ENCODE measurements around the gene FAHD2B.
A peak's percentile ranks its signal among the peaks of the same experiment; 100 is the strongest.
"Not testable (repeated sequence)": the region's sequence is repeated elsewhere in the genome, so short reads cannot be mapped to it uniquely, and the experiment has no call there.

The FAHD2B gene

DNA sequence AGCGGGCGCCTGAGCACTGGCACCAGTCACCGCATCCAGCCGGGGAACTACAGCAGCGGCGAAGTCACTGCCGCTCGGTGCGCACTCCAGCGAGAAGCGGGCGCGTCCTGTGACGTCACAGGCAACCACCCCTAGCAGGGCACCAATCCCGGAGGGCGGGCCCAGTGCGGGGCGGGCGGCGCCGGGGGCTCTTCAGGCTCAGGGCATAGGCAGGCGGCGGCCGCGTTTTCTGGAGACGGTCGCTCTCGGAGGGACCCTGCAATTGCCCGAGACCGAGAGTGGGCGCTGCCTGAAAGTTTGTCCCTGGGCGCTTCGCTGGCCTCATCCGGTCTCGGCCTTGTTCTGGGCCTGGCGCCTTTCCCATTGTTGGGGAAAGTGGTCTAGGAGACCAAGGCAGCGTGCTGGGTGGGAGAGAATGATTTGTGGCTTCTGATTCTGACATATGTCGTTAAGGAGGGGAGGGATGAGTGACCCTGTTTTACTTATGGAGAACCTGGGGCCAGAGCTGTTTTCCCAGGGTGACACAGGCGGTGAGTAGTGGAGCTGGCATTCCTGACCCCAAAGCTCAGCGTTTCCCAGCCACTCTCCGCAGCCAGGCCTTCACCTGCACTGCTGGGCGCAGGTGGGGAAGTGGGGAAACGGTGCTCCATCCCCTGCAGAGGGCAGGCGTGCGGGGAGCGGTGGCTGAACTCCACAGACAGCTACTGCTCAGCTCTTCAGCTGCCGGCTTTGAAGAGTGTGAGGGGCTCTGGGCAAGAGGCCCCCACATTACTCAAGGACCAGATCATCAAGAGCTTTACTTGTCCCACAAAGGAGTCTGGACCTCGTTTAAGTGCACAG lies at the start of gene FAHD2B:
Gene FAHD2B (minus strand): TSS at position 111 of the 840 bp plus-strand sequence. CDS start 3,176 bp downstream, outside the sequence.
- peak; percentile 8 for DNase-seq

DNA sequence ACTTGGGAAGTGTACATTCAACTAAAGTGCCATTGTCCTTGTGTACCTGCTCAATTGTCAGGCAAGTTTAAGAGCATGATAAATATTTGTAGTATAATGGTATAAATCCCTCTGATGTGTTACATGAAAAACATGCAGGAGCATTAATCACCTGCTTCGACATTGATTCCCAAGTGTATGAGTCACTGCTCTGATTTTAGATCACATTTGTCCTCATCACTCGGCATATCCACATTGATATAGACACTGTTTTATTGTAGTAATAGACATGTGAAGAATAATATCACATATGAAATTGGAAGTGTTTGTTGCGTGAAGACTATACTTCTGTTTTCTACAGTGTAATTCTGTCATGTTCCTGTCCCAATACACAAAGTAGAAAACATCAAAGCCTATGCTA lies 49.3 kb upstream of the FAHD2B start:
- not testable (repeated sequence) for DNase-seq

DNA sequence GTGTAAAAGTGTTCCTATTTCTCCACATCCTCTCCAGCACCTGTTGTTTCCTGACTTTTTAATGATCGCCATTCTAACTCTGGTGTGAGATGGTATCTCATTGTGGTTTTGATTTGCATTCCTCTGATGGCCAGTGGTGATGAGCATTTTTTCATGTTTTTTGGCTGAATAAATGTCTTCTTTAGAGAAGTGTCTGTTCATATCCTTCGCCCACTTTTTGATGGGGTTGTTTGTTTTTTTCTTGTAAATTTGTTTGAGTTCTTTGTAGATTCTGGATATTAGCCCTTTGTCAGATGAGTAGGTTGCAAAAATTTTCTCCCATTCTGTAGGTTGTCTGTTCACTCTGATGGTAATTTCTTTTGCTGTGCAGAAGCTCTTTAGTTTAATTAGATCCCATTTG lies 34.4 kb upstream of the FAHD2B start:
- DNase-seq = not testable (repeated sequence)

DNA sequence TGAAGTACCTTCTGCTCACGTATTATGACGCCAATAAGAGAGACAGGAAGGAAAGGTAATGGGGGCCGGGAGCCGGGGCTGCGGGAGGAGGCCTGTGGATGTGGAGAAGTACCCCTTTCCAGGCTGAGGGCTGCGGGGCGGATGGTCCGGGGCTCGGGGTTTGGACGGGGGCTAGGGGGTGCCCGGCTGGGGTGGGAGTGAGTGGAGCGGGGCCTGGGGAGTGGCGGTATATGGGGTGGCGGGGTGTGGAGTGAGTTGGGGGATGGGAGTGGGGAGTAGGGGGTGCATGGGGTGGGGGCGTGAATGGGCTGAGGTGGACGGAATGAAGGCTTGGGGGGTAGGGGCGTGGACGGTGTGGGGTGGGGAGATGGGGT lies 19.2 kb upstream of the FAHD2B start:
- DNase-seq = not testable (repeated sequence)

GRCh38 chr2:97113050-97113881 lies 18.6 kb upstream of the FAHD2B start, which contains the start of gene ANKRD36:
Gene ANKRD36 (plus strand): TSS chr2:97113153. CDS start chr2:97113740, 587 bp downstream.
- not testable (repeated sequence) for DNase-seq

DNA sequence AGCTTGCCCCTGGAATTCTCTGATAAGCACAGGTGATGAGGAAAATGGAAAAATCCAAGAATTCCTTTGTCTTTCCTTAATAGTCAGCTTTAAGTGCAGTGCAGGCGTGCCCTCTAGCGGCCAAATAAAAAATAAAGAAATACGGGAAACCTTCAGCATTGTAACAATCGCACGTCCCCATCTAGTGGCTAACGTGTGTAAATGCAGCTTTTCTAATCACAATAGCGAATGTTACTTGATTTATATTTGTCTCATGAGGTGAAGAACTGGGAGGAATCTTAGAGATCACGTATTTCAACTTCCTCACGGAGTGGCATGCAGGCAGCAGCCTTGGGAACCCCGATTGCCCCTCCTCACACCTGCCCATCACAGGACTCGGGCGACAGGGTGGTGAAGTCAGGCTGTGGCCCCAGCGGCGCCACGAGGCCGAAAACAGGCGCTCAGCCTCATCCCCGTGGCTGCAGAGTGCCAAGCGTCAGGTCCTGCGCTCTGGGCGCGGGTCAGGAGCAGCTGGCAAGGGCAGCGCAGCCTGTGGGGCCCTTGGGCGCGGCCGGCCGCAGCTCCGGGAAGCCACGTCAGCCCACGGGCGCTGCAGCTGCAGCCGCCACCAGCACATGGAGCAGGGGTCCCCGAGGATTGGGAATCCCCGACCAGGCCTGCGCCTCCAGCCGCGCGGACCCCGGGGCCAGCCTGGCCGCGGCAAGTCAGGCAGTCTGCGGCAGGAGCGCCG lies 17.8 kb upstream of the FAHD2B start:
- not testable (repeated sequence) for DNase-seq

DNA sequence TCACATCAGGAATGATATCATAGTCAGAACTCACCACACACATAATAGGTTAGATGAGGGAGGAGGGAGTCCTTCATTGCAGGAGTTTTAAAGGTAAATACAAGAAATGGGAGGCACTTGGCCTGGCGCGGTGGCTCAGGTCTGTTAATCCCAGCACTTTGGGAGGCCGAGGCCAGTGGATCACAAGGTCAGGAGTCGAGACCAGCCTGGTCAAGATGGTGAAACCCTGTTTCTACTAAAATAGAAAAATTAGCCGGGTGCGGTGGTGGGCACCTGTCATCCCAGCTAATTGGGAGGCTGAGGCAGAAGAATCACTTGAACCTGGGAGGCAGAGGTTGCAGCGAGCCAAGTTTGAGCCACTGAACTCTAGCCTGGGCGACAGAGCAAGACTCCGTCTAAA lies 16.6 kb upstream of the FAHD2B start:
- DNase-seq = not testable (repeated sequence)

DNA sequence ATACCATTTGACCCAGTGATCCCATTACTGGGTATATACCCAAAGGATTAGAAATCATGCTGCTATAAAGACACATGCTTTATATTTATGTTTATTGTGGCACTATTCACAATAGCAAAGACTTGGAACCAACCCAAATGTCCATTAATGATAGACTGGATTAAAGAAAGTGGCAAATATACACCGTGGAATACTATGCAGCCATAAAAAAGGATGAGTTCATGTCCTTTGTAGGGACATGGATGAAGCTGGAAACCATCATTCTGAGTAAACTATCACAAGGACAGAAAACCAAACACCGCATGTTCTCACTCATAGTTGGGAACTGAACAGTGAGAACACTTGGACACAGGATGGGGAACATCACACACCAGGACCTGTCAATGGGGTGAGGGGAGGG lies 12.2 kb upstream of the FAHD2B start:
- DNase-seq = not testable (repeated sequence)

- DNase-seq = not testable (repeated sequence)
Observed at GRCh38 chr2:97098786-97099372, 4.2 kb upstream of the FAHD2B start.

DNA sequence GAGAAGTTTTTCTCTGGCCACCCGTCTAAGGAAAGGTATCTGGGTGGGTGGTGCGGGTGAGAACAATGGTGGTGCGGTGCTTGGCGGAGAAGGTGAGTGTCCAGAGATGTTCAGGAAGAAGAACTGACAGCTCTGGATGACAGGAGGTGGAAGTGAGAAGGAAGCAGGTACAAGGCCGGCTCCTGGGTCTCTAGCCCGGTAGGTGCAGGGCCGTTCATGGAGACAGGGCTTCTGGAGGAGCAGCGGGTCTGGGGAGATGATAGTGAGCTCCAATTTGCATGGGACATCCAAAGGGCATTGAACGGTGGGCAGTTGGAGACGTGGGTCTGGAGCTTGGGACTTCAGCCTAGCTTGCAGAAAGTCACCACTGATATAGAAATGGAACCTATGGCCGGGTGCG lies 979 bp upstream of the FAHD2B start:
- DNase-seq = no peak

- DNase-seq = not testable (repeated sequence)
Observed at GRCh38 chr2:97093983-97094771, 505 bp downstream of the FAHD2B start.

- not testable (repeated sequence) for DNase-seq
Observed at GRCh38 chr2:97092946-97093345, 1.7 kb downstream of the FAHD2B start.

GRCh38 chr2:97088706-97089105 lies 6.0 kb downstream of the FAHD2B start:
- DNase-seq = not testable (repeated sequence)

DNA sequence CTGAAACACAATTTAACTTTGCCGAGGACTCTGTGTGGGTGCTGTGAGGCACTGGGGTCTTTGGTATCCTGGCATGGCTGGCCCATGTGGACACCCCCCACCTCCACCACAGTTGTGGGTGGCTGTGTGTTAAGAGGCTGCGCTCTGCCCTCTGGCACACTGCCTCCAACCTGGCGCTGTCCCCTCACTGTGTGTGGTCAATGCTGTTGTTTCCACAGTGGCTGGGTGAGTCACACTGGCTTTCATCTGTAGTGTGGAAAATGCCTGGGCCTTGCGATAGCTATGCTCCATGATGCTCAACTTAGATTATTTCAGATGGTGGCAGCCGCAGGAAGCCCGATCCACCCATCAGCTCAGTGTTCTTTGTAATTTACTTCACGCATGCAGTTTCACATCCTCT lies 9.6 kb downstream of the FAHD2B start:
- DNase-seq = not testable (repeated sequence)

DNA sequence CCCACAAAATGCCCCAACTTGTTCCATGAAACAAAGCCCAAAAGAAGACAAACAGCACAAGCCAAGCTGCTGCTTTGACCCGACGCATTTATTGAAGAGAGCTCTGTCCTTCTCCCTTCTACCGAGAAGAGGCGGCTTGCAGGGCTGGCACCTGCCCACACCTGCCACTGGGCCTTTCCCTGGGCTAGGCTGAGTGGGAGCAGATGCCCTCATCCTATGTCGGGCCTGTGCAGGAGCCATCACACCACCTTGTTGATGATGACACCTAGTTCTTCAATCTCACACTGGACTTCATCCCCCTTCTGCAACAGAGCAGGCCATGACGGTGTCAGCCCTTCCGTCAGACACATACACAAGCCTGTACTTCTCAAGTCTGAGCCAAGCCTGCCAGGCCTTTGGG lies 11.2 kb downstream of the FAHD2B start:
- not testable (repeated sequence) for DNase-seq

DNA sequence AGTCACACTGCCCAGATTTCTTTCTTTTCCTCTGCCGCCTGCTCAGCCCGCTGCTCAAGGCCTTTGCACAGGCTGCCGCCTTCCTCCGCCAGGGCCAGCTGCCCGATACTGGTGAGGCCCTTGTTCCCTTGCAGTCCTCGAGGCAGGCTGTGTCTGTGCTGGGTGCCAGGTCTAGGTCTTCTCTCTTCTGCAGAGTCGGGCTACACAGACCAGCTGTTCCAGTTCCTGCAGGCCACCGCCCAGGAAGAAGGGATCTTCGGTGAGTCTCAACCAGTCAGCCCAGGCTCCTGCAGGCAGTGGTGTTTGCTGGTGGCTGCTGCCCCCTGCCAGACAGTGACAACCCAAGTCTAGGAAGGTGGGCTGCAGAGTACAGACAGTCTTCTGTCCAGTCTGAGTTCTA lies 12.5 kb downstream of the FAHD2B start:
- DNase-seq = not testable (repeated sequence)

DNA sequence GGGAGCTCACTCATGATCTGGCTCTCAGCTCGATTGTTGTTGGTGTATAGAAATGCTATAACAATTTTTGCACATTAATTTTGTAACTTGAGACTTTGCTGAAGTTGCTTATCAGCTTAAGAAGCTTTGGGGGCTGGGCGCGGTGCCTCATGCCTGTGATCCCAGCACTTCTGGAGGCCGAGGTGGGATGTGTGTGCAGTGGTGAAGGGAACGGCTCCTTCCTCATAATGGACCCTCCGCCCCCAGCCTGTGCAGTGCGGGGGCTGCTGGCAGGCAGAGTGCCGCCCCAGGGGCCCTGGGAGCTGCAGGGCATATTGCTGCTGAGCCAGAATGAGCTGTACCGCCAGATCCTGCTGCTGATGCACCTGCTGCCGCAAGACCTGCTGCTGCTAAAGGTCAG lies 13.8 kb downstream of the FAHD2B start:
- not testable (repeated sequence) for DNase-seq

DNA sequence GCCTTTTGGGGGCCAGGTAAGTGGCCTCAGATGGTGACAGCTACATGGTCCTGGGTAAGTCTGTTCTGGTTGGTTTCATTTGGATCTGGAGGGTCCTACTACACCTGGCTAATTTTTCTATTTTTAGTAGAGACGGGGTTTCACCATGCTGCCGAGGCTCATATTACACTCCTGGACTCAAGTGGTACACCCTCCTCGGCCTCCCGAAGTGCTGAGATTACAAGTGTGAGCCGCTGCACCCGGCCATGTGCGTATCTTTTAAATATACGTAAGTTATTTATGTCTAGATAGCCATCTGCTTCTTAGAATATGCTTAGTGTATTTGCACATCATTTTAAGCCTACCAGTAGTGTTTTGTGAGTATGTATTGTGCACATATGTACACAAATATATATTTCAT lies 17.5 kb downstream of the FAHD2B start:
- not testable (repeated sequence) for DNase-seq

DNA sequence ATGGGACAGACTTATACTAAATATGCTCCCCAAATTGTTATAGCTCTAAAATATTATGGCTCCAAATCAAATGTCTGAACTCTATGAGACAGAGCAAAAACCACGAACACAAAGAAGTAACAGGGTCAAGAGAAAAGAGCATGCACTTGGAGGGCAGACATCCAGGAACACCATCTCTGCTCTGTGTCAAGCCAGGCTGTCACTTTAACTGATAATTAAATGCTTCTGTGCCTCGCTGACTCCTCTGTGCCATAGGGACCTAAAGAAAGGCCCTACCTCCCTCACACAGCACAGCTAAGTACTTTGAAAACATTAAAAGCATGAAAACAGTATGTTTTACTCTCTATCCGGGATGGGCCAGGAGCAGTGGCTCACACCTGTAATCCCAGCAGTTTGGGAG lies 23.8 kb downstream of the FAHD2B start:
- DNase-seq = not testable (repeated sequence)

- DNase-seq = not testable (repeated sequence)
Observed at GRCh38 chr2:97068722-97069121, 26.0 kb downstream of the FAHD2B start.

GRCh38 chr2:97068074-97068473 lies 26.6 kb downstream of the FAHD2B start:
- DNase-seq = no peak
